HG03097 (cell line): ENCODE data around the gene ZSCAN5B.
"Not testable (repeated sequence)": the region's sequence is repeated elsewhere in the genome, so short reads cannot be mapped to it uniquely, and the experiment has no call there.

ENCODE experiments used
- ATAC-seq: cut with Tn5 transposase; IDR thresholded peaks from one replicate; pipeline ENCODE4 v1.9.1; 2021; ENCODE audit not compliant: unreplicated experiment, low FRiP score

ZSCAN5B gene, protein sequence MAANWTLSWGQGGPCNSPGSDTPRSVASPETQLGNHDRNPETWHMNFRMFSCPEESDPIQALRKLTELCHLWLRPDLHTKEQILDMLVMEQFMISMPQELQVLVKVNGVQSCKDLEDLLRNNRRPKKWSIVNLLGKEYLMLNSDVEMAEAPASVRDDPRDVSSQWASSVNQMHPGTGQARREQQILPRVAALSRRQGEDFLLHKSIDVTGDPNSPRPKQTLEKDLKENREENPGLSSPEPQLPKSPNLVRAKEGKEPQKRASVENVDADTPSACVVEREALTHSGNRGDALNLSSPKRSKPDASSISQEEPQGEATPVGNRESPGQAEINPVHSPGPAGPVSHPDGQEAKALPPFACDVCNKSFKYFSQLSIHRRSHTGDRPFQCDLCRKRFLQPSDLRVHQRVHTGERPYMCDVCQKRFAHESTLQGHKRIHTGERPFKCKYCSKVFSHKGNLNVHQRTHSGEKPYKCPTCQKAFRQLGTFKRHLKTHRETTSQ

DNA sequence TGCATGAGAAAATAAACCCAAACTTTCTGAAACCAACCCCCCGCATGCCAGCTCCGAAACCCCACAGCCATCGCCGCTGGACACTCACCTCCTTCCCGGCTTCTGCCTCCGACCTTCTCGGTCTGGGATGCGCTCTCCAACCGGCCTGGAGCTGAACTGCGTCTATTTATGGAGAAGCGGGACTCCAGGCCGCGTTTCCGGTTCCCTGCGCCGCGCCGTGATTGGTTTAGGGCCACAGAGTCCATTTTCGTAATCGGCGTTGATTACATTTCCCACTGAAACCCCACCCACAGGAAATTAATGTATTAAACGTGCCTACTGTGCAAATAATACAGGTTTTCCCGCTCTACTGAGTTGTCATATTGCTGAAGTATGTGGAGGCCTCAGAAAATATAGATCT lies at the start of gene ZSCAN5B:
Gene ZSCAN5B (minus strand): TSS at position 138 of the 400 bp plus-strand sequence. CDS start 4,731 bp downstream, outside the sequence.
- not testable (repeated sequence) for ATAC-seq

DNA sequence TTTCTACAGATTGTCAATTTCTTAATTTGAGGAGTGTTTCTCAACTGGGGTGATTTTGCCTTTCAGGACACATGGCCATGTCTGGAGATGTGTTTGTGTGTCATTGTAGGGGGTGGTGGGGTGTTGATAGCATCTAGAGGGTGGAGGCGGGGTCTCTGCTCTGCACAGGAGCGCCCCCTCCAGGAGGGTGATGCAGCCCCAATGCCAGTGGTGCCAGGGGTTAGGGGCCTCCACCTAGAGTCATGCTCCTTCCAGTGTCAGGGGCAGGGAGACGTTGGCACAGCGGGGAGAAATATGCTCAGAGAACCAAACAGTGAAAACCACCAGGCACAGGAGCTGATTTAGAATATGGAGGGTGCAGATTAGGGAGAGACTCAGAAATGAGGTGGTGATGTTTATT lies 48.2 kb upstream of the ZSCAN5B start:
- not testable (repeated sequence) for ATAC-seq

DNA sequence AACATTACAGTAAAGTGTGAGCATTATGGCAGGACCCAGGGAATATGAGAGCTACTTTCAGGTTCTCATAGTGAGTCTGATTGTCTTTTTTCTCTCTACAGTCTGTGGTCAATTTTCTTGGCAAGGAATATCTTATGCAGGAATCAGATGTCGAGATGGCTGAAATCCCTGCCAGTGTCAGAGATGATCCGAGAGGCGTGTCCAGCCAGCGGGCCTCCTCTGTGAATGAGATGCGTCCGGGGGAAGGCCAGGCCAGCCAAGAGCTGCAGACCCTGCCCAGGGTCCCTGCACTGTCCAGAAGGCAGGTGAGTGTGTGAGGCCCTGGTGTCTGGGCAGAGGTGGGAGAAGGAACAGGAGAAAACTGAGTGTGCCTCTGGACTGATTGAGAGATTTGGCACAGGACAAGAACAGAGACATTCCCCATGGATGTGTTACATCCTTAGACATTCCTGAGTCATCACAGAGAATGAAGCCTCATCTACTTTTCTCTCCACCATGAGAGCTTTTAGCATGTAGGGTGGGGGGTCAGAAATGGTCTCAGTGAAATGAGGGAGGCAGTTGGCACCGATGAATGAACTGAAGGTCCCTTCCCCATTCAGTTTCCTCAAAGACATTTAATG lies 47.6 kb upstream of the ZSCAN5B start:
- no peak for ATAC-seq

DNA sequence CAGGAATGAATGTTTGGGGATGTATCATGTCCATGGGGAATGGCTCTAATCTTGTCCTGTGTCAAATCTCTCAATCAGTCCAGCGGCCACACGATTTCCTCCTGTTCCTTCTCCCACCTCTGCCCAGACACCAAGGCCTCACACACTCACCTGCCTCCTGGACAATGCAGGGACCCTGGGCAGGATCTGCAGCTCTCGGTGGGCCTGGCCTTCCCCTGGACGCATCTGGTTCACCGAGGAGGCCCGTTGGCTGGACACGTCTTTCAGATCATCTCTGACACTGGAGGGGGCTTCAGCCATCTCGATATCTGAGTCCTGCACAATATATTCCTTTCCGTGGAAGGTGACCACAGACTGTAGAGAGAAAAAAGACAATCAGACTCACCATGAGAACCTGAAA lies 25.9 kb upstream of the ZSCAN5B start:
- no peak for ATAC-seq

DNA sequence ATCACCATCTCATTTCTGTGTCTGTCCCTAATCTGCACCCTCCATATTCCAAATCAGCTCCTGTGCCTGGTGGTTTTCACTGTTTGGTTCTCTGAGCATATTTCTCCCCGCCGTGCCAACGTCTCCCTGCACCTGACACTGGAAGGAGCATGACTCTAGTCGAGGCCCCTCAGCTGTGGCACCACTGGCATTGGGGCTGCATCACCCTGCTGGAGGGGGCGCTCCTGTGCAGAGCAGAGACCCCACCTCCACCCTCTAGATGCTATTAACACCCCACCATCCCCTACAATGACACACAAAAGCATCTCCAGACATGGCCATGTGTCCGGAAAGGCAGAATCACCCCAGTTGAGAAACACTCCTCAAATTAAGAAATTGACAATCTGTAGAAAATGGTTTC lies 25.3 kb upstream of the ZSCAN5B start:
- no peak for ATAC-seq

DNA sequence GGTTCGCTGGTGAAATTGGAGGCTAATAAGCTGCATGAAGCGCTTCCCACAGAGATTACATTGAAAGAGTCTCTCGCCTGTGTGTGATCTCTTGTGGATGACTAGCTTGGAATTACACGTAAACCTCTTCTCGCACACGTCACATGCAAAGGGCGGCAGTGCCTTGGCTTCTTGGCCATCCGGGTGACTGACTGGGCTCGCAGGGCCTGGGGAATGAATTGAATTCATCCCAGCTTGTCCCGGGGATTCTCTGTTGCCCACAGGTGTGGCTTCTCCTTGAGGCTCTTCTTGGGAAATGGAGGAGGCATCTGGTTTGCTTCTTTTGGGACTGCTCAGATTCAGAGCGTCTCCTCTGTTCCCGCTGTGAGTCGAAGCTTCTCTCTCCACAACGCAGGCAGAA lies 24.3 kb upstream of the ZSCAN5B start:
- ATAC-seq: no peak

DNA sequence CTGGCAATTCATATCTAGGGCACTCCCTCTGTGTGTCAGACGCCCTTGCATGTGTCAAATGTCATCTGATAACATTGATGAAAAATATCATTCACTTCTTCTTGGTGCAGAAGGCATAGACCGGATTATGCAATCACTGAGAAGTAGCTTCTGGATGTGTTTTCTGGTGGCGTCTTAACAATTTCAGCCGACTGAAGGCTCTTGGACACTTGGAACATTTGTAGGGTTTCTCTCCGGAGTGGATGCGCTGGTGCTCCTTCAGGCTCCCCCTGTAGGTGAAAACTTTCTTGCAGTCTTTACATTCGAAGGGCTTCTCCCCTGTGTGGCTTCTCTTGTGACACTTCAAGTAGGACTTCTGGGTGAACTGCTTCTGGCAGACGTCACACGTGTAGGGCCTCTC lies 23.9 kb upstream of the ZSCAN5B start:
- not testable (repeated sequence) for ATAC-seq

DNA sequence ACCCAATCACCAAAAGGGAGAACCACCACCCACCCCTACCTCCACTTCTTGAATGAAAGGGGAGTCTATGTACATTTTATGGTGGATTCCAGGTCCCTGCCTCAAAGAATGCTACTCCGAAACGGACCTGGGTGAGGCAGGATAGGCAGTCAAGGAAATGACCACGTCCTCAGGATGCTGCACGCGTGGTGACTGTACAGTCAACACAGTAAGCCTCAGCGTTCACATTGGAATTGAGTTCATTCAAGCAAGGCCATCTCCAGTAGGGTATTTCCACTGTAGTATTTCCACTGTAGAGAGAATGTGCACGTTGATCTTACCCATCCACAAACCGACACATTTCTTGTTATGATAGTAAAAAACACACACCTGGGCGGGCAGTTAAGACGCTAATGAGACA lies 21.4 kb upstream of the ZSCAN5B start:
- no peak for ATAC-seq

DNA sequence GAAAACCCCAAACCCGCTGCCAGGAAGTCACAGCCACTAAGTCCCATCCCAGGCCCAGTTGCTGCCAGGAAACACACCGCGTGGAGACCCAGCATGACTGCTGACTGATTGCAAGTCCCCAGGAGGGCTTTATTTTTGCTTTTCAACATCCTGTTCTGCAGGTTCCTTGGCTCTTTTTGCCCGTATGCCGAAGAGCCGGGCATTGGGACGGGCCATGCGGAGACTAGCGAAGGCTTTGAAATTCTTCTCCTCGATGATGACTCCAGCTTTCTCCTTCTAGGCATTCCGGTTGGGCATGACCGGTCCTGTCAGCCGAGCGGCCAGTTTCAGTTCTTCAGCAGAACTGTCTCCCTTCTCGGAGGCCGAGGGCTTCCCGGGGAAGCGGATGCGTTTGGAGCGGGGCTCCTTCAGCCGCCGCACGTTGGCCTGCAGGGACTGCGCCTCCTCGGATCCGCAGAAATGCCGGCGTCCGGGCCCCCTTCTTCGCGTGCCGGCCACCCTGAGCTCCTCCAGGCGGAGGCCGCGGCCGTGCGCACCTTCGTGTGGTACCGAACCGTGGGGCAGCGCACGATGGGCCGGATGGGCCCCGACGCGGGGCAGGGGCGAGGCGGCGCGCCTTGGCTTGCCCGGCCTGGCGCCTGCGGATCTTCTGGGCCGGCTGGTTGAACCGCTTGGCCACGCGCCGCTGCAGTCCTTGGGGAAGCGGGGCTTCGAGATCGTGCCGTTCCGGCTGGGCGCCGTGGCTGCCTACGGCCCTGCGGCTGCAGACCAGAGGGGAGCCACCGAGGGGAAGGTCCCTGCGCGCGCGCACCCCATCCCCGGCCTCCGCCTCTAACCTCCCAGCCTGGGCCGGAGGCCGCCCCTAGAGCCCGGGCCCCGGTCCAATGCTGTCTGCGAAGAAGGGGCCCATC lies 19.7 kb upstream of the ZSCAN5B start:
- no peak for ATAC-seq

DNA sequence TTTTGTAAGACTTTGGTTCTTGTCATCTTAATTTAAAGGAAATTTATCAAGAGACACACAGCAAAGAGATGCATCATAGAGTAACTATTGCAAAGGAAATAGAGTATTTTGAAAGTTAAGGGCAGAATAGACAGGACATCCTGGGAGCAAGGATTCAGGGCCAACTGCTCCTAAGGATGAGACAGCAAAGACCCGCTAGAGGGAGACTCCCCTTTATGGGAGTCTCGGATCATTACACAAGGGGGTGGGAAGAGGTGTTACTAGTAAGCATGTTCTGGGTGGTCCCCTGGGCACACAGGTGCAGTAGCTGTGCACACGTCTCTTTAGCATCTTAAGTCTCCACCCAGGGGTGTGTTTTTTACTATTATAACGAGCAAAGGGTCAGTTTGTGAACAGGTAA lies 14.1 kb upstream of the ZSCAN5B start:
- ATAC-seq: no peak

DNA sequence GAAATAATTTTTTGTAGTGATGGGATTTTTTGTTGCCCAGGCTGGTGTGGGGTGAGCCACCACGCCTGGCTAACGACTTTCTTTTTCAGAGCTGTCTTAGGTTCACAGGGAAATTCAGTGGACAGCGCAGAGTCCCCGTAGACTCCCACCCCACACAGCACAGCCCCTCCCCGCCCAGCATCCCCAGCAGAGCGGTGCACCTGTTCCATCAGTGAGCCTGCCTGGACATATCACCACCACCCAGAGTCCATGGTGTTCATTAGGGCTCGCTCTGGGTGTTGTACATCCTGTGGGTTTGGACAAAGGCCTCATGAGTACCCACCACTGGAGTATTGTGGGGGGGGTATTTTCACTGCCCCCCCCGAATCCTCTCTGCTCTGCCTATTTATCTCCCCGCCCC lies 12.5 kb upstream of the ZSCAN5B start:
- not testable (repeated sequence) for ATAC-seq

DNA sequence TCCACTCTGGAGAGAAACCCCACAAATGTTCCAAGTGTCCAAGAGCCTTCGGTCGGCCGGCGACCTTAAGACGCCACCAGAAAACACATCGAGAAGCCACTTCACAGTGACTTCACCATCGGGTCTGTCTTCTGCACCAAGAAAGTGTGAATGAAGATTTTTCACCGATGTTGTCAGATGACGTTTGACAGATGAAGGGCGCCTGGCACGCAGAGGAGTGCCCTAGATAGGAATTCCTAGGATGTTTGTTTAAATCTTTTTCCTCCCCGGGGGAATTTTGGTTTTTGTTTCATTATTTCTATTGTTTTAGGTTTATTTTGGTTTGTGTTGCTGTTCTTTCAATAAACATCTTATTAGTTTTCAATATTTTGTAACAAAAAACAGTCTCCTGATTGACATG lies 11.5 kb upstream of the ZSCAN5B start:
- ATAC-seq: no peak

DNA sequence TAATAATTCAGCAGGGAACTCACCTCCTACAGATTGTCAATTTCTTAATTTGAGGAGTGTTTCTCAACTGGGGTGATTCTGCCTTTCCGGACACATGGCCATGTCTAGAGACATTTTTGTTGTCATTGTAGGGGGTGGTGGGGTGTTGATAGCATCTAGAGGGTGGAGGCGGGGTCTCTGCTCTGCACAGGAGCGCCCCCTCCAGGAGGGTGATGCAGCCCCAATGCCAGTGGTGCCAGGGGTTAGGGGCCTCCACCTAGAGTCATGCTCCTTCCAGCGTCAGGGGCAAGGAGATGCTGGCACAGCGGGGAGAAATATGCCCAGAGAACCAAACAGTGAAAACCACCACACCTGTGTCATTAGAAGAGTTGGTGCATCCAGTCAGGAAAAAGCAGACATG lies 10.0 kb upstream of the ZSCAN5B start:
- ATAC-seq: not testable (repeated sequence)

DNA sequence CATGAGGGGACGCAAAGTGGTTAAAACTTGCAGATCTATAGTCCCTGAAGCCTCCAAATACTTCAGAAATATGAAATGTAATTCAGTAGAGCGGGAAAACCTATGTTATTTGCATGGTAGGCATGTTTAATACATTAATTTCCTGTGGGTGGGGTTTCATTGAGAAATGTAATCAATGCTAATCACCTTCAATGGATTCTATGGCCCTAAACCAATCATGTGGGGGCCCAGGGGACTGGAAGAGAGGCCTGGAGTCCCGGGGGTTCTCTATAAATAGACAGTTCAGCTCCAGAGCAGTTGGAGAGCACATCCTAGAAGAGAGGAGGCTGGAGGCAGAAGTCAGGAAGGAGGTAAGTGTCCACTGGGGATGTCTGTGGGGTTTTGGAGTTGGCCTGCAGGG lies 4.4 kb upstream of the ZSCAN5B start, which contains the start of gene ZSCAN5C:
Gene ZSCAN5C (plus strand): TSS at position 301 of the 400 bp plus-strand sequence. CDS start 3,641 bp downstream, outside the sequence.
- ATAC-seq: no peak

DNA sequence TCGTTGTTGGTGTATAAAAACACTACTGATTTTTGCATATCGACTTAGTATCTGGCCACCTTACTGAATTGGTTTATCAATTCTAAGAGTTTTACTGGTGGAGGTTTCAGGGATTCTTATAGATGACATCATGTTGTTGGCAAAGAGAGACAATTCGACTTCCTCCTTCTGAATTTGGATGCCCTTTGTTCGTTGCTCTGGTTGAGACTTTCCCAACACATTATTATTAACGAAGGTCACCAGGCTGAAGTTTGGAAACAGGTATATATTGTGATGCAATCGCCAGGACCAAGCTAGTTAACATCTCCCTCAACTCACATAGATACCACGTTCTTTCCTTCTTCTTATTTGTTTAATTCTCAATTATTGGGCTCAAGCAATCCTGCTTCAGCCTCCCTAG lies 2.1 kb upstream of the ZSCAN5B start:
- ATAC-seq: no peak

DNA sequence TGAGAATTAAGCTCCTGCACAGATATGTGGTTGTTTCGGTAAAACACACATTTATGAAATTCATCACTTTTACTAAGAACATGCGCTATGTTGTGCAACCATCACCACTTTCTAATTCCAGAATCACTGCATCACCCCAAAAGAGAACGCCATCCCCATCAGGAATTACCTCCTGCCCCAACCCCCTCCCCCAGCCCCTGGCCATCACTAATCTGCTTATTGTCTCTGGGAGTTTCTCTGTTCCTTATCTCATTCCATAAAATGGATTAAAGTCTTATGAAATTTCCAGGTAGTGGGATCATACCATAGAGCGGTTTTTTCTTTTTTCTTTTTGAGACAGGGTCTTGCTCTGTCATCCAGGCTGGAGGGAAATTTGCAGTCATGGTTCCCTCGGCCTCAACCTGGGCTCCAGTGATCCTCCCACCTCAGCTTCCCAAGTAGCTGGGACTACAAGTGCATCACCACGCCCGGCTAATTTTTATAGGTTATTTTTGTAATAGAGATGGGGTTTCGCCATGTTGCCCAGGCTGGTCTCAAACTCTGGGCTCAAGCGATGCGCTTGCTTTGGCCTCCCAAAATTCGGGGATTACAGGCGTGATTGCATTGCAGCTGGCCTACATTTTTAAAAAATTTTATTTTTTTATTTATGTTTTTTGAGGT lies 3.5 kb downstream of the ZSCAN5B start:
- no peak for ATAC-seq

DNA sequence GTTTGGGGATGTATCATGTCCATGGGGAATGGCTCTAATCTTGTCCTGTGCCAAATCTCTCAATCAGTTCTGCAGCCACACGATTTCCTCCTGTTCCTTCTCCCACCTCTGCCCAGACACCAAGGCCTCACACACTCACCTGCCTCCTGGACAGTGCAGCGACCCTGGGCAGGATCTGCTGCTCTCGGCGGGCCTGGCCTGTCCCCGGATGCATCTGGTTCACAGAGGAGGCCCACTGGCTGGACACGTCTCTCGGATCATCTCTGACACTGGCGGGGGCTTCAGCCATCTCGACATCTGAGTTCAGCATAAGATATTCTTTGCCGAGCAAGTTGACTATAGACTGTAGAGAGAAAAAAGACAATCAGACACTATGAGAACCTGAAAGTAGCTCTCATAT lies 5.9 kb downstream of the ZSCAN5B start:
- no peak for ATAC-seq

DNA sequence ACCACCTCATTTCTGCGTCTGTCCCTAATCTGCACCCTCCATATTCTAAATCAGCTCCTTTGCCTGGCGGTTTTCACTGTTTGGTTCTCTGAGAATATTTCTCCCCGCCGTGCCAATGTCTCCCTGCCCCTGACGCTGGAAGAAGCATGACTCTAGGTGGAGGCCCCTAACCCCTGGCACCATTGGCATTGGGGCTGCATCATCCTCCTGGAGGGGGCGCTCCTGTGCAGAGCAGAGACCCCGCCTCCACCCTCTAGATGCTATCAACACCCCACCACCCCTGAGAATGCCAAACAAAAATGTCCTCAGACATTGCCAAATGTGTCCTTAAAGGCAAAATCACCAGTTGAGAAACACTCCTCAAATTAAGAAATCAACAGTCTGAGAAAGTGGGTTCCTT lies 6.5 kb downstream of the ZSCAN5B start:
- no peak for ATAC-seq

DNA sequence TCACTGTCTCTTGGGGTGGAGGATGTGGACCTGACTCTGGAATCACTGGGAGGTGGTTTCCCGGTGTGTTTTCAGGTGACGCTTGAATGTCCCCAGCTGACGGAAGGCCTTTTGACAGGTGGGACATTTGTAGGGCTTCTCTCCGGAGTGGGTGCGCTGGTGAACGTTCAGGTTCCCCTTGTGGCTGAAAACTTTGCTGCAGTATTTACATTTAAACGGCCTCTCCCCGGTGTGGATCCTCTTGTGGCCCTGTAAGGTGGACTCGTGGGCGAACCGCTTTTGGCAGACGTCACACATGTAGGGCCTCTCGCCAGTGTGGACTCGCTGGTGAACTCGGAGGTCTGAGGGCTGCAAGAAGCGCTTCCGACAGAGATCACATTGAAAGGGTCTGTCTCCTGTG lies 7.8 kb downstream of the ZSCAN5B start:
- no peak for ATAC-seq

DNA sequence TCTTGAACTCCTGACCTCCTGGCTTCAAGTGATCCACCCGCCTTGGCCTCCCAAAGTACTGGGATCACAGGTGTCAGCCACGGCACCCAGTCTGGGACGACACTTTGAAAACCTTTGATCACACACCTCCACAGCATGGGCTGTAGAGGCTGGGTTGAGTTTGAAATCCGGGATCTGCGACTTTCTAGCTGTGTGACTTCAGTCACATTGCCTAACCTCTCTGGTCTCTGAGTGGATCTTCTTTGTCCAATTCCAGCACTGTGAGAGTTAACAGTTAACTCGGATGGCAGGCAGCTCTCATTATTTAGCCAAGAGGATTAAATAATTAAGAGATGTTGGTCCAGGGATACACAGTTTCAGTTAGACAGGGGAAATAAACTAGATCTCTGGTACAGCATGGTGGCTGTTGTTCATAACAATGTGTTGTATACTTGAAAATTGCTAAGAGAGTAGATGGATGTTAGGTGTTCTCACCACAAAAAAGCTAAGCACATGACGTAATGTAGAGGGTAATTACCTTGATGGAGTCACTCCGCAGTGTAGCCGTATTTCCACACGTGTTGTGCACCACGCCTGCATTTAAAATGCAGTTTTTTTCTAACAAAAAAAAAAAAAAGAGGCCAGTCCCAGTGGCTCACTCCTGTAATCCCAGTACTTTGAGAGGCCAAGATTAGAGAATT lies 19.9 kb downstream of the ZSCAN5B start:
- no peak for ATAC-seq
